AG08395 (cell line): Measurements from ENCODE around the gene TRIO.

Experiments
- DNase-seq: peaks from one replicate; pipeline ENCODE4 v3.0.0; 2012; ENCODE audit warnings: mixed read lengths, low spot score

The TRIO gene

DNA sequence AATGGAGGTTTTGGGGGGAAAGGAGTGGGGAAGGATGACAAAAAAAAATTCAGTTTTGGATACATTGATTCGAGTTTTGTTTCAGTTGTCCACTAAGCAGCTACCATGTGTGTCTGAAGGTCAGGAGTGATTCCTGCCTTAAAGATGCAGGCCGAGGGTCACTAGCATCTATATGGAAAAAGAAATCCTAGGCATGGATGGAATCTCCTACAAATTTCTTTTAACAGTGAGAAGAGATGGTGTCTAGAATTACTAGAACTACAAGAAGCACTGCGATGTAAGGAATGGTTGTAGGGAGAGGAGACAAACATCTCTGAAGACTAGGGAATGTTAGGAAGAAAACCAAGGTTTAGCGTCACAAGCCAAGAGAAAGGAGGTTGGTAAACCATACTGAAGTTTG is 19.6 kb upstream of the TRIO start:
- no peak for DNase-seq

DNA sequence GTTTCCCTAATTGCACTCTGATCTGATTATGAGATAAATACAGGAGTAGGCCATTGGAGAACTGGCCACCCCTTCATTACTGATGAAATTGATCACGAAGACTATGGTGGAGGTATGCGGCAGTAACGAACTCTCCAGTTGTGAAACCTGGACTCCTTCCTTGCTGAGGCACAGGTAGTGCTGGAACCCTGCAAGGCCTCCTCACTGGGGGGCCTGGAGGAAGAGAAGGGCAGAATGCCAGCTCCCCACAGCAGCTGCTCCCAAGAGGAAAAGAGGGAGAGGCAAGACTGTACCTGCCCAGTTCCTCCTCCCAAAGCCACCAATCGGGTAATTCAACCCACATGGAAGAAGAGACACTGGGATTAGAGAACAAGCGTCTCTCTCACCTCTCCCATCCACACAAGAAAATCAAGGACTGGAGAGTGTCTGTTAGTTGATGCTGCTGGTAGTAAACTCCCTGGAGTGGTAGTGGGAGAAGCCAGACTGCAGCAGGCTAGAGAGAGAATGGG is 19.1 kb upstream of the TRIO start:
- DNase-seq, result no peak

DNA sequence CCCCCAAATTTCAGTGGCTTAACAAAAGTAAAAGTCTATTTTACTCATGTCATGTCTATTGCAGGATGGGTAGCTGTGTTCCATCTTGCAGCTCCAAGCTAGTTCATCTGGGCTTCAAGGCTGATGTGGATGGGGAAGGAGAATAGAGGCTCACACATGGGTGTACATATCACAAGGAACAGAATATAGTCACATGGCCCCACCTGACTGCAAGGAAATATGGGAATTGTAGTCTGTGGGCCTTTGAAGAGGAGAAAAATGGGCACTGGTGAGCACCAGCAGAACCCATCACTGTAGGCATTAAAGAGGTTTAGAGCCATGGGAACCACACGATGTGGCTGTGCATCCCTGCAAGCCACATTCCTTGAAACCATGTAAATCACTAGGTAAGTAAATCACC is 17.9 kb upstream of the TRIO start:
- DNase-seq, result no peak

DNA sequence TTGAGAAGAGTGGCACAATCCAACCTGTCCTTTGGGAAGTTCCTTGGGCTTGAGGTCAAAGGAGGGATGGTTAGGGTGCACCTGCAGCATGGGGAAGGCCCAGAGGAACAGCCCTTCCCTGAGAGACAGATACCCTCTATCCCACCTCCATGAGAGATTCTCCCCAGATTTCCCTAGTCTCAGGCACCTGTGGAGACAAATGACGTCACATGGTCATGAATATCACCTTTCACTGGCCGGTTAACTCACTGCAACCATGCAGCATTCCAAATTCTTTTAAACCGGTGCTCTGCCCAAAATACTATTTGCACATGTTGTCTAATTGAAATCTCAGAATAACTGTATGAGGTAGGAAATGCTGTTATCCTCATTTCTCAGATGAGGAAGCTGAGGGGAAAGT is 15.6 kb upstream of the TRIO start:
- DNase-seq, result no peak

DNA sequence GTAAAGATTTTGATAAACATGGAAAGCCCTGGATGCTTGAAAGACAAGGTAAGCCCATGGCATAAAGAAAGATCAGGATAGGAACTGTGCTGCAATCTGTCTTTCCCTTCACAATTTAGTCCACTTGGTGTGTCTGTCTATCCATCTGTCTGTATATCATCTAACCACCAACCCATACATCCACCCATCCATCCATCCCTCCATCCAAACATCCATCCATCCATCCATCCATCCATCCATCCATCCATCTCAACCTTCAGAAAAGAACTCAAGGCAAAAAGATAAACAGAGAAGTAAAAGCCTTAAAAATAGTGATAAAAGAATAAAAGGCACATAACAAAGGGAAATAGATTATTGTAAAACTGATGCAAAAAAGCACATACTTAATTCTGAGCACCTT is 15.1 kb upstream of the TRIO start:
- DNase-seq, result no peak

DNA sequence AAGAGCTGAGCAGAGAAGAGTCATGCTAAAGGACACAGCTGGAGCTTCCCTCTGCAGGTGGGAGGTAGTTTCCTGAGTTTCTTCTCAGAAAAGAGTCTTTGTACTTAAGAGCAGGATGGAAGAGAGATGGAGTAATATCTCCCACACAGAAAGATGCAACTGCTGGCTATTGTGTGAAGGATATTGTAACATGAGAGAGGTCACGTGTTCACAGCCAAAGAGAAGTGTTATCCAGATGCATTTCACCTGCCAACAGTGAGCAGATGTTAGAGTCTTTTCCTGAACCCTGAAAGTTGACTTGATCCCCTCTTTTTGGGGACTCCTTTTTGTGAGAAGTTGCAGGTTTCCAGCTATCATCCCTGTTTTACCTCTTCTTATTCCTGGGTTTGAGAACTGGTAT is 14.0 kb upstream of the TRIO start:
- no peak for DNase-seq

DNA sequence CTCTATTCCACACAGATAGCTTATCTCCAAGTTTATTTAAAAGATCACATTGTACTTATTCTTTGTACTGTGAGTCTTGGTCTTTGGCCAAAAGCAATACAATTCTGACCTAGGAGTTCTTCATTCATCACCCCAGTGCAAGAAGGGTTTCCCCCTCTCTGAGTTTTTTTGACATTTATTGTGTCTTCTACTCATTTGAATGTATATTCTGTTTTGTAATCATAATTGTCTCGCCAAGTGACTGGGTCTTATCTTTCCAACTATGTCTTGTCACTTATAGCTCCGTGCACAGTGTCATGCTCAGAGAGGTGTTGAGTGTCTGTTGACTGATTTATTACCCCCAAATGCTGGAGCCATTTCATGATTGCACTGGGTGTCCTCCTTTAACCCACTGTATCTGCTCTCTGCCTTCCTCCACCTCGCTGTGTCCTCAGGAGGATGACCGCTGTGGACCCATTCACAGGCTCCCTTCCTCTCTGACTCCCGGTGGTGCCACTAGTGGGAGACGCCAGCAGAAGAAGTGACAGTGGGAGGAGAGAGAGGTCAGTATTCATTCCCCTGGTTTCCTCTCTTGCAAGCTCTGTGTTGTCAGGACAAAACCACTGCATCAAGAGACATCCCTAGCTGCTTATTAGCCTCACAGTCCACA is 11.2 kb upstream of the TRIO start:
- no peak for DNase-seq

DNA sequence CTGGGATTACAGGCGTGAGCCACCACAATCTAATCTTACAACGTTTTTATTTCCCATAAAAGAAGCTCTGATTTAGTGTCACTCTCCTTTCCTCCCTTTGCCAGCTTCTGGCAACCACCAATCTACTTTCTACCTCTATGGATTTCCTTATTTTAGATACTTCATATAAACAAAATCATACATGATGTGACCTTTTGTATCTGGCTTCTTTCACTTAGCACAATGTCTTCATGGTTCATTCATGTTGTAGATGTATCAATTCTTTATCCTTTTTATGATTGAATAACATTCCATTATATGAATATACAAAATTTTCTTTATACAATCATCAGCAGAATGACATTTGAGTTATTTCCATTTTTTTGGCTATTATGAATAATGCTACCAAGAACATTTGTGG is 9.7 kb upstream of the TRIO start:
- no peak for DNase-seq

DNA sequence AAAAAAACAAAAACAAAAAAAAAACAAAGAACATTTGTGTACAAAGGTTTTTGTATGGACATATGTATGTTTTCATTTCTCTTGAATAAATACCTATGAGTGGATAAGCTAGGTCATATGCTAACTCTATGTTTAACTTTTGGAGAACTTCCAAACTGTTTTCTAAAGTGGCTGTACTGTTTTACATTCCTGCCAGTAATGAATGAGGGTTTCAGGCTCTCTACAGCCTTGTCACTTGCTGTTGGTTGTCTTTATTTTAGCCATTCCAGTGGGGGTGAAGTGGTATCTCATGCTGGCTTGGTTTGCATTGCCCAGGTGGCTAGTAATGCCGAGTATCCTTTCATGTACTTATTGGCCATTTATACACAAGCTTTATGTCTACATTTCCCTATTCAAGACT is 9.1 kb upstream of the TRIO start:
- DNase-seq, result no peak

DNA sequence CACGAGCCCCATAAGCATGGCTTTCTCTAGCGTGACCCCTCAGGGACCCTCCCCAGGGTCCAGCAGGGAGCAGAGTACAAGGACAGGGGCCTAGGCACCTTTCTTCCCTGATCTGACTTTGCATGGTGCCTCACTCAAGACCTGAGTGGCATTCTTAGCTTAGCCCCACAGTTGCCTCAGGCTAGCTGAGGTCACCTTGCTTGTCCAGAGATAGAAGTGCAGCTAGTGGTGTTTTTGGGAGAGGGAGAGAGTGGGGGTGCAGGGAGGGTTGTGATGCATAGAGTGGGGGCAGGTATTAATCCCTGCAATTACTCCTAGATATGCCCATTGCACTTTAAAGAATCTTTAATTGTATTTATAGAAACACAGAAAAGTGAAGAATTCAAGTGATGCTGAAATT is 8.4 kb upstream of the TRIO start:
- DNase-seq, result no peak

DNA sequence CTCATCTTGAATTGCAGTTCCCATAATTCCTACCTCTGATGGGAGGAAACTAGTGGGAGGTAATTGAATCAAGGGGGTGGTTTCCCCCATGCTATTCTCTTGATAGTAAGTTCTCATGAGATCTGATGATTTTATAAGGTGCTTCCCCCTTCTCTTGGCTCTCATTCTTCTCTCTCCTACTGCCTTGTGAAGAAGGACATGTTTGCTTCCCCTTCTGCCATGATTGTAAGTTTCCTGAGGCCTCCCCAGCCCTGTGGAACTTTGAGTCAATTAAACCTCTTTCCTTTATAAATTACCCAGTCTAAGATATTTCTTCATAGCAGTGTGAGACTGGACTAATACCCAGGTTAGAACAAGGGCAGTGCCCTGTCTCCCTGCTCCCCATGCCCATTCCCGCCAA is 7.5 kb upstream of the TRIO start:
- DNase-seq, result no peak

DNA sequence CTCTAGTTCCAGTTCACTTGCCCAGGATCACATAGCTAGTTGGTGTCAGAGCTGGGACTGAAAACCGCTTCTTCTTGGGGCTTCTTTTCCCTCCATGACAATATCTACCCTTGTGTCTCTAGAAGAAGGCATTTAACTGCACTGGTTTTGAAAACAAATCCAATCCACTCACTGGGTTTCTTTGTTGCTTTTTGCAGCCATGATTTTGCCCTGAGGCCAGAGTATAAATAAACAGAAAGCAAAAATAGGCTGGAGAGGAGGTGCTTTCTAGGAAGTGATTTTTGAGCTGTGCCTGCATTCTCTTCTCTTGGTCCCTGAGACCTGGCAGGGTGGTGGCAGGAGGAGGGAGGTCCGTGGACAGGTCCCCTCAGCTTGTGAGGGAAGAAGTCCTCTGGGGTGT is 6.9 kb upstream of the TRIO start:
- no peak for DNase-seq

DNA sequence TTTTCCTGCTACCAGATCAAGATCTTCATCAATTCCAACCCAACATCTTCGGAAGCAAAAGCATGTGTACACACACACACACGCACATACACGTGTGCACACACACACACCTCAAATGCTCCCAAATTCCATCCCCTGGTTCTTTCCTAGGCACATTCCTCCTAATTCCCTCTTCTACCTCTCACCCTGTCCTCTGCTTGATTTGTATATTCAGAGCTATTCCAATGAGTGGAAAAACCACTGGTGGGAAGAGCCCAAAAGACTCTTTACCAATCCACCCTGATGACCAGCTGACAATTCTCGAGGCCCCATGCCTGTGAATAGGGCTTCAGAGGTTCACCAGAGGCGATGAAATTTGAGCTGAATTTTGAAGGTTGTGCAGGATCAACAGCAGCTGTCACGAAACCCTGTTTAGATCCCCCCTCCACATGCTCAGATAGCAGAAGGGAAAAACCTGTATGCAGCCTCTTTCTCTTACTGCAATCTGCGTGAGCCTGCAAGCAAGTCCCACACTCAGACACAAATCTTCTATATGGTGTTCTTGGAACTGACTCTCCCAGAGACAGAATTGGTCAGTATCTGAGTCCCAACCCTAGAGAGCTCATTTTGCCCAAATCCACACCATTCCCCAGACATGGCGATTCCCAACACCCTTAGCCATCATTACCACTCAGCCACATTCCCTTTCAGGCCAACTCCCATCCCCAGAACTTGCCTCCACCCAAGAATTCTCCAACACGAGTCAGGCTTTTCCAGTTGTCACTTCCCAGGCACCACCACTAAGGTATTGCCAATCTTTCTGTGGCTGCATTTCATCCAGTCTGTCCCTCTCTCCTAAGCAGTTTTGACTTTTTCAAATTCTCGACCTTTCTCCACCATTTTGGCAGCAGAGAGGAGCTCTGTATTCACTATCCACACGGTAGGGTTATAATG is 4.3 kb upstream of the TRIO start:
- DNase-seq, result no peak

DNA sequence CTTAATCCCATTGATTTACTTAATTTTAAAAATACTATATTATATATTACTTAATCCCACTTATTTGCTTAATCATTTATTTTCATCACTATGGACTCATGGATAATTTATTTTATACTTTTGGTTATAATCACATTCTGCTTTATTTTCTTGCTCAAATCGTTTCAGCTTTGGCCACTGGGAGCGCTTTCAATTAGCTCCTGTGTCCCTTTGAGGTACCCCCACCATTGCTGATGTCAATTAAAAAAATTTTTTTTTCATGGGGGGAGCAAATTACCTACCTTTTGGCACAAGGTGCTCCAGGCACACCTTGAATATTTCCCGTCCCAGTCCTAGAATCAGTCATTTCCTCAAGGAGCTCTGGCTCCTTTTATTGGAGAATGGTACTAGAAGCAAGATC is 1.4 kb upstream of the TRIO start:
- DNase-seq, result no peak

DNA sequence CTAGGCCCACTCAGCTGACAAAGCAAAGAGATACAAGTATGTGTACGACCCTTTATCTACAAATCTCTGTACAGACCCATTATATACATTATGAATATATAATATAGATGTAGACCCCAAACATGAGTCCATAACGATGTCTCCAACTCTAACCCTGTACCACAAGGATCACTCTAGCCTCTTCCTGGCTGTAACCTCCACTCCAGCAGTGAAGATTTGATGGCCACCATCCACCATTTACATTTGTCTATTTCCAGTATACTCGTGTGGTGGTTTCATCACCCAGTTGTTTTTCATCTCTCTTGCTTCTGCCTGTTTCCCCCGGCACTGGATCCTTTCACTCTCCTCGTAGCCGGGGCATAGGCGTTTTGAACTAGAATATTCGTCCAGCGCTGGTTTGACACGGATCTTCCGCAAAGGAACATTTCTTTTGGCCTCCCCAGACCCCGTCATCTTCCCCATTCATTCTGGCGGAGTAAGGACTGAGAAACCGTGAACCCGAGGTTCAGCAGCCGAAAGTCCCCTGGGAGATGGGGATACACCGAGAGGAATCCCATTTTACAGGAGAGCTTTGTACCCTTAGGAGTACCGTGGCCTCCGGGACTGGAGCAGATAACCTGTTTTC is 828 bp upstream of the TRIO start:
- DNase-seq, result no peak

DNA sequence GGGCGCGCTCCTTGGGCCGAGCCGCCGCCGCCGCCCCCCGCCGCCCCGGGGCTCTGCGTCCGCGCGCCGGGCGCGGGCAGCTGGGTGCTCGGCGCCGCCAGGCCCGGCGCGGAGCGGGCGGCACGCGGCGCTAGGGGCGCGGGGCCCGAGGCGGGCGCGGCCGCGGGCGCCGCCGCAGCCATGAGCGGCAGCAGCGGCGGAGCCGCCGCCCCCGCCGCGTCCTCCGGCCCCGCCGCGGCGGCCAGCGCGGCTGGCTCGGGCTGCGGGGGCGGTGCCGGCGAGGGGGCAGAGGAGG is 351 bp downstream of the TRIO start:
- no peak for DNase-seq

DNA sequence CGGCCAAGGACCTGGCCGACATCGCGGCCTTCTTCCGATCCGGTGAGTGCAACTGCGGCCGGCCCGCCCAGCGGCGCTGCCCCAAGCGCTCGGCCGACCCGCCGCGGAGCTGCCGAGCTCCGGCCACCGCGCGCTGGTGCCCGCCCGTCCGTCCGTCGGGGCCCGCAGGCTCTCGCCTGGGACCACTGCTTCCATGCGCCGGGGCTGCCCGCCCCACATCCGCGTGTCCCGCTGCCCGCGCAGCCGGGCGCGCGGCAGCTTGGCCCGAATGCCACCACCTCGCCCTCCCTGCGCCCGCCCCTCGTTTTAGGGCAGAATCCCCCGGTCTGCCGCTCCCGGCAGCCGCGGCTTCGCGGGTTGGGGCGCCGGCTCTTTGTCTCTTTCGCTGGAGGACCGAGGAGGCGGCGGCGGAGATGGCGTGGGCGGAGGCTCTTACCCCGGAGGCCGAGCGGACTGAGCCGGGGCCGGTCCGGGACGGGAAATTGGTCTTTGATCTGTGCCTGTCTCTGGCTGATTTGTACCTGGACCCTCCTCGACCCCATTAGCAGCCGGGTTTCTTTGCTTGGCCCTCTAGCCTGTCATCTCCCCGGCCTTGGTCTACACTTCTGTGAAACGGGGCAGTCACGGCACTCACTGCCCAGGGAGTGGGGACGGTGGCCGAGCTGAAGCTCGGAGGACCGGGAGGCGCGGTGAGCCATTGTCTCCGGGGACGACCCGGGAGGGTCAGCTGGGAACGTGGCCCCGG is 871 bp downstream of the TRIO start:
- no peak for DNase-seq

DNA sequence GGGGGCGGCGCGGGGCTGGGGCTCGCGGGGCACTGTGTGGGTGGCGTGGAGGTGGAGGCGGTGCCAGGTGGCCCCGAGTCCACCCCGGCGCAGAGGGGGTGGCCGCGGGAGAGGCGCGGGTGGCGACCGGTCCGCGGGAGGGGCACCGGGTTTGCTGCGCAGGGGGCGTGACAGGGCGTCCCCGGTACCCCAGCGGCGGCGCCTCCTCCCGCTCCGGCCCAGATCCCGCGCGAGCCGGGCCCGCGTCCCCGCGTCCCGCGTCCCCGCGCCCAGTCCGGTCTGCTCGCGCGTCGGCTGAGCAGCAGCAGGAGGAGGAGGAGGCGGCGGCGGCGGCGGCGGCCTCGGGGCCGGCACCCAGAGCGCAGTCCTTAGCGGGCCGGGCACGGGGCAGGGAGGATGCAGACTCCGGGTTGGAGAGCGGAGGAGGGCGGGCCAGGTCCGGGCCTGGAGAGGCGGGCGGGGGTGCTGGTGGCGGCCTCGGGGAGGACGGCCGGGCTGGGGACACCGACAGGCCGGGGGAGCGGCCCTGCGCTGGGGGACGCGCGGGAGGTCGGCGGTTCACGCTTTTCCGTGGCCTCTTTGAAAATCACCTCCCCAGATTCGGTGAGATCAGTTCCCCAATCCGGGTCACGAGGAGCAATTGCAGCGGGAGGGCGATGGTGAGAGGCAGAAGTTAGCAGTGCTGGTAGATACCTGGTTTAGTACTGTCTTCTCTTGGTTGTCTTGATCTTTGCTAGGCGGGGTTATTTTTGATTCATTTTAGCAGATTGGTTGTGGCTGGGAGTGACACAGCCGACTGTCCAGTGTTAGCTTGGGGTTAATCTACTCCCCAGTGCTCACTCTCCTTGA is 1.7 kb downstream of the TRIO start:
- DNase-seq, result peak; percentile 78

DNA sequence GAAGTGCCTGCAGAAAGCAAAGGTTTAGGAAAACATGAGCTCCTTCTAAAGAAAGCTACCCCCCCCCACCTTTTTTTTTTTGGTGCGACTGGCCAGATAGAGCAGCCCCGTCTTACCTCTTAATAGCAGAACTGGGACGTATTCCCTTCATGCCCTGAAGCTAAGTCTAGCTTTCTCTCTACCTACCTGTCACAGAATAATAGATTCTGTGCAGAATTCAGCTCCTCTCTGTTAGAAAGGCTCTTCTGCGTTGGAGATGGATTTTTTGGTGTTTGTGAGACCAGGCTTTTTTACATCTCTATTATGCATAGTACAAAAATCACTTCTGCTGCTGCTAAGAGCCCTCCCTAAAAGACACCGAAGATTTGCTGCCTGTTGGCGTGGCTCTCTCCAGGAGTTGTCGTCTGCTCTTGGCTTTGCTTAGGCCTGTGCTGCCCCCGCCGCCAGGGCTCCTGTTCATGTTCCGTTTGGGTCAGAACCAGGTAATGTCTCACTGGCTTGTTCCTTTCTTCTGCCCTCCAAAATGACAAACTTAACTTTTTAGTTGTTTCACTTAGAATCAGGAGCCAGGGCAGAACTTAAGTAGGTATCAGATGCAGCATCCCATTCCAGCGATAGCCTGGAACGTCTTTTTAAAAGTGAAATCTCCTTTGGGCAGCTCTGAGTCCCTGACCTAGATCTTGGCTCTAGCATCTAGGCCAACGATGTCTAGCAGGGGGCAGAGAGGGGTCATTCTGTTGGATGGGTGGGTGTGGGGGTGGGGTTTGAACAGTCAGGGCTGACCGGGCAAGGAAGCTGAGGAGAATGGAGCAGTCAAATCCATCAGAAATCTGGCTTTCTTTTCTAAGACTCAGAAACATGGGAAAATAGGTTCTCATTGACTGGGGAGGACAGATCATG is 2.5 kb downstream of the TRIO start:
- no peak for DNase-seq

DNA sequence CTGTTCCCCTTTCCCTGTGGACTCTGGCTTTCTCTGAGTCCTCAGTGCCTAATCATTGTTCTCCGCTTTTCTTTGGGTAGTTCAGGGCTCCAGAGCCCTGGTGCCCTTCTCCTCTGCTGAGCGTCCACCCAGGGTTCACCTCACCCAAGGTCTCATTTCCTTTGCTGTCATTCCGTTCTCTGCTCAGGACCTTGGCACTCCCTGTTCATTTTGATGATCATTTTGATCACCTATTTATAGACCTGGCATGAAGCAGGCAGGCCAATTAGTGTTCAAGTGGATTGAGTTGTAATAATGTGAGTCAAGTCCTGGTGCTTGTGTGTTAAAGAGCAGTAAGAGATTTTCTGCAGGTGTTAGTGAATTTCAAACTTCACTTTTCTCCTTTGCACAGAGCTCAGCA is 3.6 kb downstream of the TRIO start:
- DNase-seq, result no peak

DNA sequence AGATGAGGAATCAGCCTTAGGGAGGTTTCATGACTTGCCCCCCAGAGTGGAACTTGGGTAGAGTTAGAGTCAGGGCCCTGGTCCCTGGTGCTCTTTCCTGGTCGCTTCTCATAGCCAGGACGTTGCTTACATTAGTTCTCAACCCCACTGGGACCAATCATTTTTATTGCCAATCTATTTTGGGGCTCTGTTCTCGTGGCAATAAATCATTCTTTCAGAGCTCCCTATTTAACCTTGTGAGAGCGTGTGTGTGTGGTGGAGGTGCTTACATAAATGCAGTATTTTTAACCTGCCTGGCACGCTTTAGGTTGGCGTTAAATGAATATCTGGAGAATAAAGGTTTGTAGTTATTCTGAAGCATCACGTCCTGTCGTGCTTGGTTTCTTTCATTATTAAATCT is 4.1 kb downstream of the TRIO start:
- no peak for DNase-seq
